Stimulated activated CD4-positive, alpha-beta T cell treated with anti-CD3 and anti-CD28 coated beads, Interleukin-4, amount 100 ng/mL, for 1 hour (primary cell): Measurements from ENCODE around the gene TRMT11.
"Not testable (repeated sequence)": the region's sequence is repeated elsewhere in the genome, so short reads cannot be mapped to it uniquely, and the experiment has no call there.

ENCODE experiments used
- DNase-seq: peaks from one replicate; pipeline ENCODE4 v3.0.0-alpha.2; 2020

Gene TRMT11

GRCh38 chr6:125994670-125995488 lies 8.5 kb downstream of the TRMT11 start:
- DNase-seq = no peak

GRCh38 chr6:125995972-125996580 lies 9.7 kb downstream of the TRMT11 start:
- DNase-seq = peak; percentile 67

GRCh38 chr6:126002755-126003679 lies 16.7 kb downstream of the TRMT11 start:
- no peak for DNase-seq

- DNase-seq = no peak
Observed at GRCh38 chr6:126007800-126008199, 21.5 kb downstream of the TRMT11 start.

GRCh38 chr6:126010040-126010439 lies 23.7 kb downstream of the TRMT11 start:
- DNase-seq = no peak

GRCh38 chr6:126015863-126016262 lies 29.5 kb downstream of the TRMT11 start:
- no peak for DNase-seq

- no peak for DNase-seq
Observed at GRCh38 chr6:126016591-126016990, 30.3 kb downstream of the TRMT11 start.

- no peak for DNase-seq
Observed at GRCh38 chr6:126017668-126018067, 31.3 kb downstream of the TRMT11 start.

- no peak for DNase-seq
Observed at GRCh38 chr6:126020305-126021050, 34.1 kb downstream of the TRMT11 start.

- DNase-seq = not testable (repeated sequence)
Observed at GRCh38 chr6:126023474-126023873, 37.1 kb downstream of the TRMT11 start.

- DNase-seq = no peak
Observed at GRCh38 chr6:126026001-126026400, 39.7 kb downstream of the TRMT11 start.

GRCh38 chr6:126027601-126028000 lies 41.3 kb downstream of the TRMT11 start:
- DNase-seq = no peak

GRCh38 chr6:126030045-126030444 lies 43.7 kb downstream of the TRMT11 start:
- no peak for DNase-seq

GRCh38 chr6:126033696-126034095 lies 47.4 kb downstream of the TRMT11 start:
- DNase-seq = no peak

- no peak for DNase-seq
Observed at GRCh38 chr6:126034656-126035055, 48.3 kb downstream of the TRMT11 start.

- no peak for DNase-seq
Observed at GRCh38 chr6:126035764-126036163, 49.4 kb downstream of the TRMT11 start.

- no peak for DNase-seq
Observed at GRCh38 chr6:126038234-126038633, 51.9 kb downstream of the TRMT11 start.

- no peak for DNase-seq
Observed at GRCh38 chr6:126039284-126039683, 52.9 kb downstream of the TRMT11 start.

GRCh38 chr6:126040394-126040793 lies 54.1 kb downstream of the TRMT11 start:
- no peak for DNase-seq

GRCh38 chr6:126040826-126041225 lies 54.5 kb downstream of the TRMT11 start:
- no peak for DNase-seq

GRCh38 chr6:126041516-126041915 lies 55.2 kb downstream of the TRMT11 start:
- DNase-seq = no peak

GRCh38 chr6:126042001-126042419 lies 55.7 kb downstream of the TRMT11 start:
- no peak for DNase-seq

- DNase-seq = no peak
Observed at GRCh38 chr6:126047648-126048047, 61.3 kb downstream of the TRMT11 start.
